NCI-H774 (cell line): ENCODE data around the gene FADS6.

ENCODE experiments used
- DNase-seq: peaks from one replicate; lab custom pipeline; 2025; lab: John Stamatoyannopoulos, UW

Gene FADS6

GRCh38 chr17:74830861-74831260 is 62.6 kb downstream of the FADS6 start:
- no peak for DNase-seq

GRCh38 chr17:74827800-74828199 is 65.6 kb downstream of the FADS6 start:
- DNase-seq = no peak
